ENCODE results near the gene CDH22. TPM values are rescaled to one million over a fixed set of nuclear protein-coding genes. Genes with fewer than 3 reads are reported as not detected.

CDH22 gene
- total and polyA plus RNA-seq, 9 of the 15 experiments (the other 6 are each of a cell fraction or from before 2014, with no cell fraction given), result 0.07 to 0.08 TPM; not detected in 7

DNA sequence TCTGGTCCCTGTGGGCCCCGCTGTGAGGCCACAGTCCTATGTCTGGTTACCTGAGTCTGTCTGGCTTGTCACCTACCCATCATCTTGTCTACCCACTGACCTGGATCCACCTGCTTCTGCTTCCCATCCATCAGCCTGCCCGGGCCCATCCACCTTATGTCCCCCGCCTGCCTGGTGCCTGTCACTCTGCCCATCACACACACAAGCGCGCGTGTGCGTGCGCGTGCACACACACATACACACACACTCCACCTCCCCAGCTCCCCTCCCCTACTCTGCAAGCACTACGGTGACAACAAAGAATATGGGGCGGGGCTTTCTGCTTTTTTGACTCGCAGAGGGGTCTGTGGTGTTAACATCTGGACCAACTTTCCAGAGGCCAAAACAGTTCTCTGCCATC lies 8.0 kb downstream of the CDH22 start:
- Histone ChIP-seq H3K9ac (ENCODE audit: insufficient read depth in 1 of 2, low read depth in 2 of 2, low read length in 2 of 2) (no peak overlapping the region), H3K4me3 (no peak overlapping the region), H3K9me3 (replicated peaks; ENCODE audit: control insufficient read depth, insufficient read depth, low read depth, low read length) (no peaks in the 10 kb centered on the region), H3K9me1 (ENCODE audit: control insufficient read depth, insufficient read depth, low read length) (no peaks in the 10 kb centered on the region), H3K27ac (ENCODE audit: extremely low read depth, low read depth, low read length) (no peak overlapping the region), H3K79me2 (ENCODE audit: control insufficient read depth, insufficient read depth, low read length) (no peaks in the 10 kb centered on the region), H3K27me3 (ENCODE audit: control insufficient read depth in 2 of 2, insufficient read depth in 2 of 2, low read length in 2 of 2) (peaks cover 9 to 54% of the 10 kb centered on the region in 2 experiments; a peak in 3 of 5 replicates), H3K4me2 (ENCODE audit: insufficient read depth, low read length) (no peak overlapping the region), H3K4me1 (replicated peaks in 1 of 2; ENCODE audit: control insufficient read depth in 2 of 2, insufficient read depth in 2 of 2, low read length in 2 of 2) (no peaks in the 10 kb centered on the region), H4K20me1 (replicated peaks; ENCODE audit: control insufficient read depth, insufficient read depth, low read length) (0 out of 2 replicates have a peak, but pooled peaks cover 2% of the 10 kb centered on the region), H2AFZ (ENCODE audit: low read depth, low read length) (no peak overlapping the region), H3K36me3 (ENCODE audit: control insufficient read depth, insufficient read depth, low read length) (no peaks in the 10 kb centered on the region)
- BruUV-seq (replicated peaks), result no TSS peak
- CTCF ChIA-PET (ENCODE audit: low intra/inter-chr PET ratio), result no interaction called here
- DNase-seq (ENCODE audit: extremely low read depth in 1 of 4, low spot score in 3 of 4) (no peak), ATAC-seq (no peak), FAIRE-seq (no peak)
- intact Hi-C loops (cut with micrococcal nuclease), result no loop called here
- 1% methylated on average over 12 of the region's 12 CpGs for WGBS (ENCODE audit: insufficient coverage, low coverage, missing lambda C conversion rate)
- no peak for TF ChIP-seq ZZZ3 (IDR thresholded peaks at IDR 0.05)
- TF ChIP-seq HMGXB4 (CRISPR knock-in tag; IDR thresholded peaks at IDR 0.05), result no peak
- no peak for TF ChIP-seq ZNF134 (CRISPR knock-in tag; conservative IDR thresholded peaks at IDR 0.05)
- TF ChIP-seq TEAD1 (CRISPR knock-in tag; IDR thresholded peaks at IDR 0.05), result no peak
- in situ Hi-C loops (cut with MboI), result loop anchor here (25.0 kb wide), 1 partner anchor 163 kb away; no protein-coding TSS in a partner anchor
- POLR2A ChIA-PET, result interaction anchor here (0.6 kb wide), 1 partner anchor 39 kb away, joined by 3 read pairs; no protein-coding TSS in a partner anchor
